Muscle layer of duodenum (tissue), 2 donors: ENCODE data around the gene NLGN1.

Experiments
- H3K27ac ChIP-seq: one replicate; pipeline ENCODE4 v1.7.0; 2013; ENCODE audit warnings: mild to moderate bottlenecking, low read length
- H3K27me3 ChIP-seq: one replicate; pipeline ENCODE4 v1.7.0; 2013; ENCODE audit warnings: low read depth, mild to moderate bottlenecking, control low read depth, low read length
- H3K36me3 ChIP-seq, 2 donors: one replicate each; pipeline ENCODE4 v1.7.0; 2013; ENCODE audit warnings: low read length in 2 of 2, control low read depth in 1 of 2, mild to moderate bottlenecking in 1 of 2; ENCODE audit not compliant: insufficient read depth in 2 of 2, control insufficient read depth in 1 of 2
- H3K4me1 ChIP-seq, 2 donors: one replicate each; pipeline ENCODE4 v1.7.0; 2013; ENCODE audit warnings: low read length in 2 of 2, mild to moderate bottlenecking in 2 of 2, control low read depth in 1 of 2, moderate library complexity in 1 of 2; ENCODE audit not compliant: insufficient read depth in 2 of 2, control insufficient read depth in 1 of 2
- H3K4me3 ChIP-seq, 2 donors: one replicate each; pipeline ENCODE4 v1.7.0; 2013; ENCODE audit warnings: low read length in 2 of 2, low read depth in 1 of 2, mild to moderate bottlenecking in 1 of 2
- H3K9me3 ChIP-seq, 2 donors: one replicate each; pipeline ENCODE4 v1.7.0; 2013; ENCODE audit warnings: low read length in 2 of 2, control low read depth in 1 of 2, mild to moderate bottlenecking in 1 of 2; ENCODE audit not compliant: control insufficient read depth in 1 of 2
- donor health status: healthy.

Gene NLGN1

DNA sequence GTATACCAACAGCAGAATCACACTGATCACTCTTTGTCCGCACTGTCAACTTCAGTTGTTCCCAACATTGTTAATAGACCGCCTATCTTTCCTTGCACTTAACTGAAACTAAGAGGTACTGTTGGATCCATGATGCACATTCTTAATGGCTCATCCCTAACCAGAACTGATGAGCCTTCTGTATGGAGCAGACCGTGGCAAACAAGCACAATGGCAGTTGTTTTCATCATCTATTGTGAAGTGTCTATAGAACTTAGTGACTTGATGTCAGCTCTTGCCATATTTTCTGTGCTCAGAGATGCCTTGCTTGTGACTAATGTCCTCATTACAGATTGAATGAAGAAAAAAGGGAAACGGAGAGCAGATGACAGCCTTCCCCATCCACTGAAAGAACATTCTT, 347.4 kb downstream of the NLGN1 start:
- Histone ChIP-seq H3K9me3 (no peaks in the 10 kb centered on the region), H3K27ac (no peak overlapping the region), H3K4me3 (no peak overlapping the region), H3K4me1 (no peaks in the 10 kb centered on the region), H3K27me3 (no peaks in the 10 kb centered on the region), H3K36me3 (no peaks in the 10 kb centered on the region)

DNA sequence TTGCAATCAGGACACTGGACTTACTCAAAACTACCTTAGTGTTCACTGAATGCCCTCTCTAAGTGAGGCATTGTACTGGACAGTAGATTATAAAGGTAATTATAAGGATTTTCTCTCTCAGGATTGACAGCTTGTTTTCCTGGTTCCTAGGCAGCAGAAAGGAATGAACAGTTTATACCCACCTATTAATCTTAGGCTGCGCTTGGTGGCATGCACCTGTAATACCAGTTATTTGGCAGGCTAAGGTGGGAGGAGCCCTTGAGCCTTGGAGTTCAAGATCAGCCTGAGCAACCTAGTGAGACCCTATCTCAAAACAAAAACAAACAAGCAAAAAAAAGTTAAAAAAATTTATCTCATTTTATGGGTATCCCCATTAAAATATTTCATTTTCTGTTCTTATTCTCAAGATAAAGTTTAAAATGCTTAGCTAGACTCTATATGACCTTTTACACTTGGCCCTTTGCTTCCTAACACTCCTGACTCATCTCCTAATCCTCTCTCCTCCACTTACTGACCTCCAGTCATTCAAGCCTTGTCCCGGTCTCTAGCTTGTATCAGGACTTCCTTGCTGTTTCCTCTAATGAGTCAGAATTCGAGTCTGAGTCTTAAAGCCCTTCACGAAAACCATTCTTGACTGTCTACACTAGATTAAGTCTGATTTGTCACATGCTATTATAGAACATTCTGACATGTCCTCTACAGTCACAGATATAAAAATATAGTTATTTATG, 348.6 kb downstream of the NLGN1 start:
- Histone ChIP-seq H3K4me3 (no peak overlapping the region), H3K4me1 (no peaks in the 10 kb centered on the region), H3K27me3 (no peaks in the 10 kb centered on the region), H3K27ac (no peak overlapping the region), H3K9me3 (no peaks in the 10 kb centered on the region), H3K36me3 (no peaks in the 10 kb centered on the region)

DNA sequence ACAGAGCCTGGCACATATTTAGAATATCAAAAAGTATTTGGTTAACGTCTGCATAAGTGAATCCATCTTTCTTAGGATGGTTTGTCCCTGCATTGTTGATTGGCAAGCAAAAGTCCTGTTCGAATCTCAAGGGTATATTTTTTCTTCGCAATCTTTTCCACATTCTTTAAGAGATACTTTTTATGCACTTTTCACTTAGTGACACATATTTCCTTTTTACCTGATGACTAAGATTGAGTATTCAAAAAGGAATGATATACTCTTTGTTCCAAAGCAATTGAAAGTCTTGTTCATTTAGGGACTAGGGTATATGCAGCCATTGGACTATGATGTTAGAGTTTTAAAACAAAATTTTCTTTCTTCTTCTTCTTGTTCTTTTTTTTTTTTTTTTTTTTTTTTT, 349.9 kb downstream of the NLGN1 start:
- no peaks in the 10 kb centered on the region for H3K36me3 ChIP-seq
- no peaks in the 10 kb centered on the region for H3K9me3 ChIP-seq
- no peak overlapping the region for H3K27ac ChIP-seq
- H3K4me3 ChIP-seq, result no peak overlapping the region
- no peaks in the 10 kb centered on the region for H3K4me1 ChIP-seq
- no peaks in the 10 kb centered on the region for H3K27me3 ChIP-seq

DNA sequence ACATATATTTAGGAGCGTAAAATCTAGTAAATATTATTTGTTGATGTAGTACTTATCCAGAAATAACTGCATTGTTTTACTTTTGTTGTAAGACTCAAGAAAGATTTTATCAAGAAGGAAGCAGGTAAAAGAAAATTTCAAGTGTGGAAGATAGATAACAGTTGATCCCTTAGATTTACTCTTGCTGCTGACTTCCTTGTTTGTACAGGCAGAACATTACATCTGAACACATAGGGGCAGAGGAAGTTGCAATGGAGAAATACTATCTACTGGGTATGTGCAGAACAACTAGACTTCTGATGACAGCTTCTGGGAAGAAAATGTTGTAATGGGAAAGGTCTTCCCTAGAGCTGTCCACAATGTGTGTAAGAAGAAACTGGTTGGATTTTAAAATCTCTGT, 350.6 kb downstream of the NLGN1 start:
- Histone ChIP-seq H3K27me3 (no peaks in the 10 kb centered on the region), H3K9me3 (no peaks in the 10 kb centered on the region), H3K27ac (no peak overlapping the region), H3K36me3 (no peaks in the 10 kb centered on the region), H3K4me1 (no peaks in the 10 kb centered on the region), H3K4me3 (no peak overlapping the region)

DNA sequence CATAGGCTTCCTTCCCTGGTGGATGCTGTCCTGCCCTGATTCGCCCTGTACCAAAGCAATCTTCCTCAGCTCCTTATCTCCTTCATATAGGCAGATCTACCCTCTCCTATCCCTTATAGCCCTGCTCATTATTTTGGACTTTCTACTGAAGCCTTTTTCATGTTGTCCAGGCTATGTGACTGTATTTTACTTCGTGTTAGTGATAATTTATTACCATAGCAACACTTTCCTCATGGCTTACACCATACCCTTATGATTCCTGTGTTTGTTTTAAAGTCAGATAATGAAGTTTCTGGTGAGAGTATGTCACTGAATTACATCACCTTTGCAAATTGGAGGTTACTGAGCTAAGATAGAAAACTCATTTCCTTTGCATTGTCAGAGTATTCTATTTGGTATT, 352.6 kb downstream of the NLGN1 start:
- H3K4me3 ChIP-seq, result no peak overlapping the region
- no peaks in the 10 kb centered on the region for H3K27me3 ChIP-seq
- H3K27ac ChIP-seq, result no peak overlapping the region
- no peaks in the 10 kb centered on the region for H3K4me1 ChIP-seq
- H3K36me3 ChIP-seq, result no peaks in the 10 kb centered on the region
- no peaks in the 10 kb centered on the region for H3K9me3 ChIP-seq

DNA sequence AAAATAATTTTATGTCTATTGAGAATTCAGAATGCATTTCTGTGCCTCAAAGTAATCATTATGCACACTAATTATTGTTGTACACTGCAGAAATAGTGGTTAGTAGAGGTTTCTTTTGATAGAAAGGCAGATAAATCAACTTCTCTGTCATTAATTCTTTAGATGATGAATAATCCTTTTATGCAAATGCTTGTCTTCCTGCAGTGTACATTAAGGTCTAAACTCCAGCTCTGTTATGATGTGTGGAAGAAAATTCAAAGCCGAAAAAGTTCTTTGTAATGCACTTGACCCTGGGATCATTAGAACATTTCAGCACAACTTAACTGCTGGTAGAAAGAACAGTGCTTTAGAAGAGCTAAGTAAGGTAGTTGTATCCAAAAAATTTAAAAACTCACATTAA, 353.0 kb downstream of the NLGN1 start:
- Histone ChIP-seq H3K27ac (no peak overlapping the region), H3K4me1 (no peaks in the 10 kb centered on the region), H3K36me3 (no peaks in the 10 kb centered on the region), H3K4me3 (no peak overlapping the region), H3K9me3 (no peaks in the 10 kb centered on the region), H3K27me3 (no peaks in the 10 kb centered on the region)

DNA sequence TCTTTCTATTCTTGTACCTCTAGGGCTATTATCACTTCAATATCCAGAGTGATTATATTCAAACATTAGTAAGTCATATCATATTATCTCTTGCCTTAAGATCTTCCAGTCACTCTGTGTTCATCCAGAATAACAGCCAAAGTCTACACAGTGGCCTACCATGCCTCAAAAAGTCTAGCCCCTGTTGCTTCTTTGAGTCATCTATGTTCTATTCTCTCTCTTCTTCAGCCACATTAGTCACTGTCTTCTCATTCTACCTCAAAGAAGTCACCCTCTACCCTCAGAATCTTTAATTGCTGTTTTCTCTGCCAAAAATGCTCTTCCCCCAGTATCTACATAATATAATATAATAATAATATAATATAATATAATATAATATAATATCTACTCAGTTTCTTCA, 356.0 kb downstream of the NLGN1 start:
- H3K36me3 ChIP-seq, result no peaks in the 10 kb centered on the region
- H3K4me3 ChIP-seq, result no peak overlapping the region
- H3K27ac ChIP-seq, result no peak overlapping the region
- no peaks in the 10 kb centered on the region for H3K27me3 ChIP-seq
- no peaks in the 10 kb centered on the region for H3K9me3 ChIP-seq
- no peaks in the 10 kb centered on the region for H3K4me1 ChIP-seq

DNA sequence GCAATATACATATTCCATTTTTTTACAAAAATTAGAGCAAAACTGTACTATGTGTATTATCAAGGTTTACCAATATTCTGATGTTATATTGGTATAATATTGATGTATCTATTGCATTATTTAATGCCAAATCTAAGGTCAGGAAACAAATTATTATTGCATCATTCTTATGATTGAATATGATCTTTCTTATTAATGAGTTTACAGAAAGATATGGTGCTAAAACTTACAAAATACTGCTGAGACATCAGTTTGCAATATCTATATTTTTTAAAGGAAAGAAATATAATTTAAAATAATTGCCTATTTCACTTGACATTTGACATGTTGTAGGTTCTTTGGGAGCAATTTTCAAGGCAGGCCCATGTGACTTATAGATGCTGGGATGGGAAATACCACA, 357.6 kb downstream of the NLGN1 start:
- no peaks in the 10 kb centered on the region for H3K36me3 ChIP-seq
- H3K4me1 ChIP-seq, result no peaks in the 10 kb centered on the region
- H3K27me3 ChIP-seq, result no peaks in the 10 kb centered on the region
- no peak overlapping the region for H3K4me3 ChIP-seq
- no peaks in the 10 kb centered on the region for H3K9me3 ChIP-seq
- H3K27ac ChIP-seq, result no peak overlapping the region

DNA sequence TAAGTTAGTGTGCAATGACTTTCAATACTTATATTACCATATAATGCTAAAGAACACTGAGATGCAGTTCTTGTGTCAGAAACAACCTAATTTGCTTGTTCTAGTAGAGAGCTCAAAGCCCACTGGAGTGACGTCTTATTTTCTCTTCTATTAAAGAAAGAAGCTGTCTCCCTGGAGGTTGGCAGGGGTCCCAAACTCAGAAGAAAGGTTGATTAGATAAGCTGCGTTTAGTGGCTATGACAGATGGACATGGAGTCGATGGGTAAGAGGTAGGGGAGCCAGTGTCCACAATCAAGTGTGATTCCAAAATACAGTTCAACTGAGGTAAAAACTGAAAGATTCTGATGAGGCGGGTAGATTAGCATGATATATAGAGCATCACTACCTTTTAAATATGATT, 363.6 kb downstream of the NLGN1 start:
- Histone ChIP-seq H3K27me3 (no peaks in the 10 kb centered on the region), H3K36me3 (no peaks in the 10 kb centered on the region), H3K9me3 (no peaks in the 10 kb centered on the region), H3K27ac (no peak overlapping the region), H3K4me1 (no peaks in the 10 kb centered on the region), H3K4me3 (no peak overlapping the region)

DNA sequence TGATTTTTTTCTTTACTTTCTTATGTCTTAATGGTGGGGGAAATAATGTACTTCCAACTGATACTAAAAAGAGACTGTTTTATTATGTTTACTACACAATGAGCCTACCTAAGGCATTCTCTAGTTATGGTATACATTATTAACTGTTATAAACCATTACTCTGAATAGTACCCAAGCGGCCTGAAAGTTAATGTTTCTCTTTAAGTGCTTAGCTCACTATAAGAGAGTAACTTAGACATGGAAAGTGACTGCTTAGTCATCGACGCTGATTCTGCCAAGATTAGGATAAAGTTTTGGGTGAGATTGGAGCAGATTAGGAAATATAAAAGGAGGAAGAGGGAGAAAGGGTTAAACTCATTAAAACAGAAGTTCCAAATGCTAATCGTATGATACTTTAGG, 365.0 kb downstream of the NLGN1 start:
- Histone ChIP-seq H3K9me3 (no peaks in the 10 kb centered on the region), H3K27ac (no peak overlapping the region), H3K4me1 (no peaks in the 10 kb centered on the region), H3K27me3 (no peaks in the 10 kb centered on the region), H3K36me3 (no peaks in the 10 kb centered on the region), H3K4me3 (no peak overlapping the region)

DNA sequence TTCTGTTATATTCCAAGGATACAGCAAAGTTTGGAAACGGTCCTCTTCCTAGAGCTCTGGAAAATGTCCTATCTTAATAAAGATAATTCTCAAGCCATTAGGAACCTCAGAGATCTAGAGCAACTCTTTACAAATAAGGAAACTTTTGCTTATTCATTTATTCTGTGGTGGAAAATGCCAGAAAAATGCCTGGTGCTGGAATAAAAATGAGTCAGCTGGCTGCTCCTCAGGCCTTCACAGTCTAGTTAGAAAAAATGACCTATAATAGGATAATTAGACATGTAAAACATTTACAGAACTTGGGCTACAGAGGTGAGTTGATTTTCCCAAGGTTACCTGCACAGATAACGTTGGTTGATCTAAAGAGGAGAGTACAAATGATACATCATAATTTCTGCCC, 372.5 kb downstream of the NLGN1 start:
- Histone ChIP-seq H3K4me3 (no peak overlapping the region), H3K27me3 (no peaks in the 10 kb centered on the region), H3K9me3 (peaks cover 0 to 2% of the 10 kb centered on the region in 2 donors), H3K27ac (no peak overlapping the region), H3K4me1 (no peaks in the 10 kb centered on the region), H3K36me3 (no peaks in the 10 kb centered on the region)
